ENCODE results near the gene PHLDA2.

GRCh38 chr11:2931420-2931746, 2.2 kb upstream of the PHLDA2 start:
- TF ChIP-seq CTCF (IDR thresholded peaks at IDR 0.05) (no peak), POLR2AphosphoS5 (IDR thresholded peaks at IDR 0.05) (no peak), POLR2A (IDR thresholded peaks at IDR 0.05) (no peak)

Measured in suprapubic skin (tissue), 4 donors.